ENCODE data around the gene SMPDL3A. TPM values are rescaled to one million over a fixed set of nuclear protein-coding genes. Genes with fewer than 3 reads are reported as not detected.

SMPDL3A gene
- total RNA-seq, 1 donor from 2014 or later: 44.7 TPM

DNA sequence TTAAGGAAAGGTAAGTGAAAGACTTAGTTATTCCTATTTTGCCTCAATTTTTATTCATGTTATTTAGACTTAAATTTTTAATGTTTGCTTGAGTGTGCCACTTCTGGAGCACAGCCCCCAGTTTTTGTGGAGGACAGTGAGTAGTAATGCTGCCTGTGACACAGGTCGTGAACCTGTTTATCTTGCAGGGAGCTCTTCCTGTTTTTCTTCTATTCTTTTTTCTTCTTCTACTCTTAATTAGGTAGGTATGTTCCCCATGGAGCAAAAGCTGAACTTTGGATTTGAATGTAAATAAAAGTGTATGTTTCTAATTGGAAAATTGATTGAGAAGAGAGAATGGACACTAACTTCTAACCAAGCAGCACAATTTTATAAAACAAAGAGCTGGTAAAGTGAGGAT is 12.3 kb downstream of the SMPDL3A start:
- Histone ChIP-seq H3K4me1 (peaks cover 68% of the 10 kb centered on the region), H3K27ac (peak overlapping the region; percentile 65), H3K27me3 (no peaks in the 10 kb centered on the region), H3K4me3 (no peak overlapping the region), H3K36me3 (peaks cover 0 to 24% of the 10 kb centered on the region in 2 donors), H3K9me3 (no peaks in the 10 kb centered on the region)
- intact Hi-C loops (cut with DNase I): no loop called here
- TF ChIP-seq POLR2AphosphoS5 (IDR thresholded peaks at IDR 0.05; ENCODE audit: insufficient read depth in 1 of 2, low read depth in 1 of 2) (no peak), POLR2A (IDR thresholded peaks at IDR 0.05) (no peak)
- TF ChIP-seq, protein P1, sequence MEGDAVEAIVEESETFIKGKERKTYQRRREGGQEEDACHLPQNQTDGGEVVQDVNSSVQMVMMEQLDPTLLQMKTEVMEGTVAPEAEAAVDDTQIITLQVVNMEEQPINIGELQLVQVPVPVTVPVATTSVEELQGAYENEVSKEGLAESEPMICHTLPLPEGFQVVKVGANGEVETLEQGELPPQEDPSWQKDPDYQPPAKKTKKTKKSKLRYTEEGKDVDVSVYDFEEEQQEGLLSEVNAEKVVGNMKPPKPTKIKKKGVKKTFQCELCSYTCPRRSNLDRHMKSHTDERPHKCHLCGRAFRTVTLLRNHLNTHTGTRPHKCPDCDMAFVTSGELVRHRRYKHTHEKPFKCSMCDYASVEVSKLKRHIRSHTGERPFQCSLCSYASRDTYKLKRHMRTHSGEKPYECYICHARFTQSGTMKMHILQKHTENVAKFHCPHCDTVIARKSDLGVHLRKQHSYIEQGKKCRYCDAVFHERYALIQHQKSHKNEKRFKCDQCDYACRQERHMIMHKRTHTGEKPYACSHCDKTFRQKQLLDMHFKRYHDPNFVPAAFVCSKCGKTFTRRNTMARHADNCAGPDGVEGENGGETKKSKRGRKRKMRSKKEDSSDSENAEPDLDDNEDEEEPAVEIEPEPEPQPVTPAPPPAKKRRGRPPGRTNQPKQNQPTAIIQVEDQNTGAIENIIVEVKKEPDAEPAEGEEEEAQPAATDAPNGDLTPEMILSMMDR (IDR thresholded peaks at IDR 0.05): no peak
- DNase-seq (ENCODE audit: extremely low spot score in 2 of 2): no peak

DNA sequence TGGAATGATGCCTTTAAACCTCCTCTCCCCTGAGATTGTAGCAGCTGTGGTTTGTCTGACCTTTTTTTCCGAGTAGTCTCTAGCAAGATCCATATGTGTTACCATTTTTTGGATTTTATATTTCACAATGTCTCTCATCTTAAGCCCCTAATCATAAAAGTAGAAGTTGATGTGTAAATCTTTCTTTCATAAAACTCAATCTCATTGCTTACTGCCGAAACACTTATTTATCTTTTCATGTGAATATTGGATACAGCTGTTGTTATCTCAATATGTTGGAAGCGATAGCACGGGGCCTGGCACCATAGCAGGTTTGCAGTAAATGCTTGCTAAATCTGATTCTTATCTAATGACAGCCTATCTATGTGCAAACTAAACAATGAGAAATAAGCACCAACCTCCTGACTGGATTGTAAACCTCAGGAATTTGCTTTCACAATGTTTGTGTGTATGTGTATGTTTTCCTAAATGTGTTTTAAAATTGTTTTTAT is 14.2 kb downstream of the SMPDL3A start:
- DNase-seq (ENCODE audit: extremely low spot score in 2 of 2): no peak
- Histone ChIP-seq H3K4me1 (peaks cover 54% of the 10 kb centered on the region), H3K27me3 (no peaks in the 10 kb centered on the region), H3K36me3 (peaks cover 0 to 18% of the 10 kb centered on the region in 2 donors), H3K27ac (no peak overlapping the region), H3K4me3 (no peak overlapping the region), H3K9me3 (no peaks in the 10 kb centered on the region)
- intact Hi-C loops (cut with DNase I): no loop called here
- TF ChIP-seq POLR2AphosphoS5 (IDR thresholded peaks at IDR 0.05; ENCODE audit: insufficient read depth in 1 of 2, low read depth in 1 of 2) (no peak), POLR2A (IDR thresholded peaks at IDR 0.05) (no peak)
- TF ChIP-seq, protein P1 (IDR thresholded peaks at IDR 0.05): no peak

DNA sequence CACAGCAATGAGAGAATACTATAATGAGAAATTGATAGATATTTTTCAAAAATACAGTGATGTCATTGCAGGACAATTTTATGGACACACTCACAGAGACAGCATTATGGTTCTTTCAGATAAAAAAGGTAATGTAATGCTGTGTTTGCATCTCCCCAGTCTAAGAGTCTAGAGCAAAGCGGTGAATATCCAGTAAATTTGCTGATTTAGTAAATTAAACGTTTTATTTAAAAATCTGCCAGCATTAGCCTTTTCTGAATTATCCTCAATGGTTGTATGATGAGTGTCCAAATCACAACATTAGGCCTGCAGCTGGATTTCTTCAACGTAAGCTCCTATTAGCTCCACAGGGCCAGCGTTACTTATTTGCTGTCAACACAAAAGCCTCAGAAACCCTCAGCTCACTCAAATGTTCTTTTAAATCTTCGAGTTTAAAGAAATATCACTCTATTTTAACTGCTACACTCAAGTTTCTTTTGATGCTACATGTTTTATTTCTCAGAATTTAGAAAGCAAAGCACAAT is 16.0 kb downstream of the SMPDL3A start:
- DNase-seq (ENCODE audit: extremely low spot score in 2 of 2): no peak
- Histone ChIP-seq H3K4me3 (no peak overlapping the region), H3K27me3 (no peaks in the 10 kb centered on the region), H3K4me1 (peaks cover 38% of the 10 kb centered on the region), H3K9me3 (no peaks in the 10 kb centered on the region), H3K27ac (peak overlapping the region; percentile 17), H3K36me3 (peaks cover 0 to 33% of the 10 kb centered on the region in 2 donors)
- TF ChIP-seq, protein P1 (IDR thresholded peaks at IDR 0.05): no peak
- TF ChIP-seq POLR2AphosphoS5 (IDR thresholded peaks at IDR 0.05; ENCODE audit: insufficient read depth in 1 of 2, low read depth in 1 of 2) (no peak), POLR2A (IDR thresholded peaks at IDR 0.05) (no peak)
- intact Hi-C loops (cut with DNase I): no loop called here

DNA sequence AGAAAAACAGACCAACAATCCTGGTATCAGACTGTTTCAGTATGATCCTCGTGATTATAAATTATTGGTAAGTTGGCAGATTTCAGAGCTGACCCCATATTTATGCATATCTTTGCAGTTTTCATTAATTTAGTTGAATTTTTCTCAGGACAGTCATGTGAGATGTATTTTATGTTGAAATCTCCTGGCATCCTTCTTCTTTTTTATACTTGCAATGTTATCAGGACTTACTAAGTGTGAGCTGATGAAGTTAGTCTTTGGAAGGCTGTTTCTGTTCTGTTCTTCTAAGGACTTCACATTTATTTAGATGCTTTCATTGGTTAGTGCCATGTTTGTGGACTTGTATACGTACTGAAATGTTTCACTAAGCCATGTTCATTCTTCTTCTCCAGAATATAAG is 17.2 kb downstream of the SMPDL3A start:
- peak overlapping the region; percentile 29 for H3K27ac ChIP-seq

More for the DNA sequence above, 17.2 kb downstream of the SMPDL3A start:
- intact Hi-C loops (cut with DNase I): no loop called here
- Histone ChIP-seq H3K36me3 (peaks cover 0 to 33% of the 10 kb centered on the region in 2 donors), H3K9me3 (no peaks in the 10 kb centered on the region), H3K27me3 (no peaks in the 10 kb centered on the region), H3K4me3 (no peak overlapping the region), H3K4me1 (peaks cover 26% of the 10 kb centered on the region)
- no peak for DNase-seq (ENCODE audit: extremely low spot score in 2 of 2)
- TF ChIP-seq, protein P1 (IDR thresholded peaks at IDR 0.05): no peak
- TF ChIP-seq POLR2A (IDR thresholded peaks at IDR 0.05) (no peak), POLR2AphosphoS5 (IDR thresholded peaks at IDR 0.05; ENCODE audit: insufficient read depth in 1 of 2, low read depth in 1 of 2) (no peak)
